ENCODE results near the gene RANBP3.

RANBP3 gene

GRCh38 chr19:5903624-5904351, 74.2 kb downstream of the RANBP3 start, which contains the start of gene NDUFA11 (continued):
- TF ChIP-seq ZFP3 (tag by site-specific recombination; IDR thresholded peaks at IDR 0.05; ENCODE audit: low read depth) (no peak), SCRT1 (tag by site-specific recombination; IDR thresholded peaks at IDR 0.05; ENCODE audit: borderline replicate concordance) (peak; percentile 100), SP2 (tag by site-specific recombination; IDR thresholded peaks at IDR 0.05) (peak; percentile 11), ZNF248 (tag by site-specific recombination; IDR thresholded peaks at IDR 0.05) (no peak), ZSCAN18 (tag by site-specific recombination; IDR thresholded peaks at IDR 0.05) (no peak; the same call in 1 of the 2 replicates), ZNF837 (tag by site-specific recombination; IDR thresholded peaks at IDR 0.05) (no peak), ZNF654 (tag by site-specific recombination; IDR thresholded peaks at IDR 0.05; ENCODE audit: low read depth) (no peak), GLIS1 (tag by site-specific recombination; IDR thresholded peaks at IDR 0.05) (no peak; the same call in 1 of the 2 replicates), ZNF629 (tag by site-specific recombination; IDR thresholded peaks at IDR 0.05) (peak; percentile 89), ZNF645 (tag by site-specific recombination; IDR thresholded peaks at IDR 0.05) (no peak), ZNF658 (tag by site-specific recombination; IDR thresholded peaks at IDR 0.05) (no peak), ELK4 (IDR thresholded peaks at IDR 0.05; ENCODE audit: borderline replicate concordance, low read depth, low read length) (no peak), ZNF184 (tag by site-specific recombination; IDR thresholded peaks at IDR 0.05) (no peak), ZNF501 (tag by site-specific recombination; IDR thresholded peaks at IDR 0.05) (peak; percentile 72), BCL6B (tag by site-specific recombination; IDR thresholded peaks at IDR 0.05) (no peak), ZNF510 (tag by site-specific recombination; IDR thresholded peaks at IDR 0.05; ENCODE audit: insufficient replicate concordance) (no peak), ZNF148 (tag by site-specific recombination; IDR thresholded peaks at IDR 0.05; ENCODE audit: borderline replicate concordance) (no peak), ZNF416 (tag by site-specific recombination; IDR thresholded peaks at IDR 0.05) (no peak), ZNF558 (tag by site-specific recombination; IDR thresholded peaks at IDR 0.05) (peak; percentile 40; the same call in 1 of the 2 replicates), ZNF292 (tag by site-specific recombination; IDR thresholded peaks at IDR 0.05; ENCODE audit: borderline replicate concordance, low read depth) (no peak), REPIN1 (tag by site-specific recombination; IDR thresholded peaks at IDR 0.05; ENCODE audit: low read depth) (peak; percentile 60; the same call in 1 of the 2 replicates), ZNF670 (tag by site-specific recombination; IDR thresholded peaks at IDR 0.05; ENCODE audit: low read depth) (no peak), ZSCAN23 (tag by site-specific recombination; IDR thresholded peaks at IDR 0.05) (no peak), SP3 (tag by site-specific recombination; IDR thresholded peaks at IDR 0.05) (peak; percentile 69), SCRT2 (tag by site-specific recombination; IDR thresholded peaks at IDR 0.05) (peak; percentile 100), ZNF335 (tag by site-specific recombination; conservative IDR thresholded peaks at IDR 0.05) (peak; percentile 76), YY2 (tag by site-specific recombination; IDR thresholded peaks at IDR 0.05) (peak; percentile 55; the same call in 1 of the 2 replicates), ZNF239 (tag by site-specific recombination; IDR thresholded peaks at IDR 0.05) (no peak), ZNF747 (tag by site-specific recombination; IDR thresholded peaks at IDR 0.05) (no peak), ZNF169 (tag by site-specific recombination; IDR thresholded peaks at IDR 0.05) (no peak), ZBTB20 (tag by site-specific recombination; IDR thresholded peaks at IDR 0.05) (peak; percentile 86)
